H9 (cell line): ENCODE data around the gene PLXNA2. TPM values are rescaled to one million over a fixed set of nuclear protein-coding genes. Genes with fewer than 3 reads are reported as not detected.

Experiments used
- DNase-seq: peaks from one replicate; pipeline ENCODE4 v3.0.0-alpha.2; 2017
- H2AFZ ChIP-seq: one replicate; pipeline ENCODE4 v1.6.1; 2013; ENCODE audit warnings: mild to moderate bottlenecking, low read length, control low read depth, moderate library complexity
- H2AK5ac ChIP-seq: 2 replicates; pipeline ENCODE4 v1.6.1; 2013; ENCODE audit warnings: low read length, control low read depth, mixed read lengths; ENCODE audit not compliant: insufficient read length
- H2BK120ac ChIP-seq: one replicate; pipeline ENCODE4 v1.6.1; 2013; ENCODE audit warnings: low read depth, mild to moderate bottlenecking, low read length, control low read depth, inconsistent platforms; ENCODE audit not compliant: poor library complexity, severe bottlenecking
- H2BK12ac ChIP-seq: 2 replicates; pipeline ENCODE4 v1.6.1; 2013; ENCODE audit warnings: low read length, control low read depth, mixed read lengths, low read depth; ENCODE audit not compliant: insufficient read length
- H2BK15ac ChIP-seq: 2 replicates; pipeline ENCODE4 v1.6.1; 2013; ENCODE audit warnings: low read depth, low read length, control low read depth
- H2BK20ac ChIP-seq: one replicate; pipeline ENCODE4 v1.6.1; 2013; ENCODE audit warnings: low read depth, mild to moderate bottlenecking, low read length, control low read depth, inconsistent platforms; ENCODE audit not compliant: poor library complexity, severe bottlenecking
- H2BK5ac ChIP-seq: 2 replicates; pipeline ENCODE4 v1.6.1; 2013; ENCODE audit warnings: low read length, control low read depth, mixed read lengths; ENCODE audit not compliant: insufficient read length
- H3K14ac ChIP-seq: 2 replicates; pipeline ENCODE4 v1.6.1; 2013; ENCODE audit warnings: low read length, control low read depth; ENCODE audit not compliant: insufficient read depth
- H3K18ac ChIP-seq: 2 replicates; pipeline ENCODE4 v1.6.1; 2013; ENCODE audit warnings: low read depth, mild to moderate bottlenecking, mixed read lengths, low read length, control low read depth; ENCODE audit not compliant: insufficient read length
- H3K23ac ChIP-seq: 2 replicates; pipeline ENCODE4 v1.6.1; 2013; ENCODE audit warnings: low read length, control low read depth, mixed read lengths, low read depth; ENCODE audit not compliant: insufficient read length
- H3K23me2 ChIP-seq: 2 replicates; pipeline ENCODE4 v1.6.1; 2013; ENCODE audit warnings: low read depth, mild to moderate bottlenecking, mixed read lengths, low read length, control low read depth; ENCODE audit not compliant: insufficient read length, poor library complexity, severe bottlenecking
- H3K27ac ChIP-seq: 2 replicates; pipeline ENCODE4 v1.5.1; 2013; ENCODE audit warnings: low read length, control low read depth, mixed read lengths, low read depth; ENCODE audit not compliant: insufficient read length
- H3K27me3 ChIP-seq: 2 replicates; pipeline ENCODE4 v1.6.1; 2013; ENCODE audit warnings: low read length, control low read depth, inconsistent platforms; ENCODE audit not compliant: insufficient read depth
- H3K4ac ChIP-seq: 2 replicates; pipeline ENCODE4 v1.6.1; 2013; ENCODE audit warnings: low read depth, mild to moderate bottlenecking, control low read depth, inconsistent platforms, low read length, moderate library complexity
- H3K4me1 ChIP-seq: 2 replicates; pipeline ENCODE4 v1.6.1; 2013; ENCODE audit warnings: low read length, control low read depth, inconsistent platforms; ENCODE audit not compliant: insufficient read depth
- H3K4me2 ChIP-seq: 2 replicates; pipeline ENCODE4 v1.6.1; 2013; ENCODE audit warnings: low read length, control low read depth, mixed read lengths; ENCODE audit not compliant: insufficient read length, insufficient read depth
- H3K56ac ChIP-seq: 2 replicates; pipeline ENCODE4 v1.6.1; 2013; ENCODE audit warnings: low read depth, mild to moderate bottlenecking, mixed read lengths, low read length, control low read depth; ENCODE audit not compliant: insufficient read length
- H3K79me1 ChIP-seq: 2 replicates; pipeline ENCODE4 v1.6.1; 2013; ENCODE audit warnings: low read depth, mild to moderate bottlenecking, moderate library complexity, low read length, control low read depth, inconsistent platforms; ENCODE audit not compliant: insufficient read depth, poor library complexity, severe bottlenecking
- H3K79me2 ChIP-seq: 2 replicates; pipeline ENCODE4 v1.6.1; 2013; ENCODE audit warnings: low read length, control low read depth, inconsistent platforms; ENCODE audit not compliant: insufficient read depth
- H3K9ac ChIP-seq: 2 replicates; pipeline ENCODE4 v1.6.1; 2013; ENCODE audit warnings: low read length, control low read depth, mixed read lengths; ENCODE audit not compliant: insufficient read length; ENCODE audit errors: extremely low read depth
- H3K9me3 ChIP-seq: one replicate; pipeline ENCODE4 v1.6.1; 2013; ENCODE audit warnings: low read depth, low read length, inconsistent platforms; ENCODE audit not compliant: control insufficient read depth
- H3T11ph ChIP-seq: one replicate; pipeline ENCODE4 v1.6.1; 2013; ENCODE audit warnings: mild to moderate bottlenecking, low read length, control low read depth, inconsistent platforms
- H4K20me1 ChIP-seq: one replicate; pipeline ENCODE4 v1.6.1; 2013; ENCODE audit not compliant: control insufficient read depth, insufficient read length, insufficient read depth
- H4K5ac ChIP-seq: 2 replicates; pipeline ENCODE4 v1.6.1; 2013; ENCODE audit warnings: low read depth, mild to moderate bottlenecking, mixed read lengths, low read length, control low read depth; ENCODE audit not compliant: insufficient read length
- H4K8ac ChIP-seq: replicated peaks from 2 replicates; pipeline ENCODE4 v1.6.1; 2013; ENCODE audit warnings: low read length, control low read depth, mixed read lengths, low read depth; ENCODE audit not compliant: insufficient read length
- H4K91ac ChIP-seq: 2 replicates; pipeline ENCODE4 v1.6.1; 2013; ENCODE audit warnings: low read depth, mild to moderate bottlenecking, moderate library complexity, mixed read lengths, low read length, control low read depth; ENCODE audit not compliant: insufficient read length
- H3K27ac Mint-ChIP-seq, 3 experiments: 2 replicates in 2 of 3; 3 replicates in 1 of 3; pipeline ENCODE4 v1.8.0; 2020 to 2021; ENCODE audit warnings: mixed read lengths in 3 of 3, mild to moderate bottlenecking in 1 of 3, moderate library complexity in 1 of 3
- H3K27me3 Mint-ChIP-seq: 2 replicates; pipeline ENCODE4 v1.8.0; 2021; ENCODE audit warnings: low read depth, mild to moderate bottlenecking, moderate library complexity, mixed read lengths
- H3K36me3 Mint-ChIP-seq, 3 experiments: 2 replicates in 2 of 3; 3 replicates in 1 of 3; pipeline ENCODE4 v1.8.0; 2020 to 2021; ENCODE audit warnings: low read depth in 3 of 3, mixed read lengths in 3 of 3; ENCODE audit not compliant: insufficient read depth in 1 of 3
- H3K4me1 Mint-ChIP-seq, 2 experiments: 2 replicates each; pipeline ENCODE4 v1.8.0; 2020; ENCODE audit warnings: mixed read lengths in 2 of 2
- H3K4me3 Mint-ChIP-seq, 2 experiments: 2 replicates in 1 of 2; 3 replicates in 1 of 2; pipeline ENCODE4 v1.8.0; 2020 to 2021; ENCODE audit warnings: mild to moderate bottlenecking in 2 of 2, mixed read lengths in 2 of 2, moderate library complexity in 1 of 2
- H3K9me3 Mint-ChIP-seq, 2 experiments: 2 replicates in 1 of 2; 3 replicates in 1 of 2; pipeline ENCODE4 v1.8.0; 2020; ENCODE audit warnings: mild to moderate bottlenecking in 2 of 2, mixed read lengths in 2 of 2, moderate library complexity in 1 of 2
- CTCF ChIP-seq: fragments of 200-600 bp; sonication (generic); conservative IDR thresholded peaks from 3 replicates; pipeline ENCODE4 v1.8.0; 2021; ENCODE audit warnings: antibody characterized with exemption, mild to moderate bottlenecking
- WGBS: extraction: QIAGEN DNeasy Blood & Tissue Kit; methylation state at CpG from one replicate; pipeline ENCODE4 v1.1.7; 2013; ENCODE audit warnings: missing lambda C conversion rate, low lambda C conversion rate, mixed read lengths; ENCODE audit not compliant: insufficient read length; ENCODE audit errors: extremely low coverage; 5-methylcytosine and 5-hydroxymethylcytosine counted together
- total RNA-seq: library from RNA; stranded (reverse); gene quantifications from 2 replicates; pipeline ENCODE4 v1.2.1, GENCODE V29; 2021

The PLXNA2 gene
- total RNA-seq, 1 experiment from 2014 or later, result 0.57 TPM

GRCh38 chr1:208036918-208037766, 207.0 kb downstream of the PLXNA2 start:
- H2BK20ac ChIP-seq, result no peak overlapping the region
- H2BK5ac ChIP-seq, result no peak overlapping the region
- no peak overlapping the region for H3K23ac ChIP-seq
- no peak overlapping the region for H2BK120ac ChIP-seq
- no peaks in the 10 kb centered on the region for H3K9me3 ChIP-seq
- no CpG with 5 or more reads among the region's 9 CpGs for WGBS
- Mint-ChIP-seq H3K4me1 (peaks cover 16 to 25% of the 10 kb centered on the region in 2 experiments), H3K9me3 (no peaks in the 10 kb centered on the region), H3K27me3 (peaks cover 3% of the 10 kb centered on the region), H3K36me3 (no peaks in the 10 kb centered on the region), H3K4me3 (no peak overlapping the region), H3K27ac (no peak overlapping the region)
- H3K14ac ChIP-seq, result no peak overlapping the region
- no peak overlapping the region for H4K5ac ChIP-seq
- no peak overlapping the region for H2AFZ ChIP-seq
- no peak for DNase-seq
- no peaks in the 10 kb centered on the region for H4K20me1 ChIP-seq
- no peak overlapping the region for H2BK12ac ChIP-seq
- H3K4me2 ChIP-seq, result no peak overlapping the region
- no peaks in the 10 kb centered on the region for H3K79me1 ChIP-seq
- no peak overlapping the region for H4K91ac ChIP-seq
- no peak for TF ChIP-seq CTCF
- H4K8ac ChIP-seq, result no peak overlapping the region
- H3K56ac ChIP-seq, result no peak overlapping the region
- no peaks in the 10 kb centered on the region for H3K27me3 ChIP-seq
- H3K9ac ChIP-seq, result no peak overlapping the region
- no peaks in the 10 kb centered on the region for H3K23me2 ChIP-seq
- H3K27ac ChIP-seq, result no peak overlapping the region
- no peak overlapping the region for H2BK15ac ChIP-seq
- H3K4me1 ChIP-seq, result no peaks in the 10 kb centered on the region
- no peak overlapping the region for H3K18ac ChIP-seq
- no peak overlapping the region for H3K4ac ChIP-seq
- H2AK5ac ChIP-seq, result no peak overlapping the region
- H3K79me2 ChIP-seq, result no peaks in the 10 kb centered on the region
- H3T11ph ChIP-seq, result no peak overlapping the region
